Measurements from ENCODE around the gene IL27RA.

IL27RA gene

DNA sequence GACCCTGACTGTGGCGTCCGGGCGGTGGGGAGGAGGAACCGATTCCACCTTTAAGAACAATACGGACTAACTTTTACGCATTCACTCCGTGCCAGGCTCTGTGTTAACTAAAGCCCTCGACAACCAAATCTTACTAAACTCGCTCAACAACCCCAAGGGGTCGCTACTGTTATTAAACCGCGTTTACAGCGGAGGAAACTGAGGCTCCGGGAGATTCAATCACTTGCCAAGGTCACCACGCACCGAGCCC, 57.8 kb downstream of the IL27RA start:
- DNase-seq (ENCODE audit: low spot score) = no peak

DNA sequence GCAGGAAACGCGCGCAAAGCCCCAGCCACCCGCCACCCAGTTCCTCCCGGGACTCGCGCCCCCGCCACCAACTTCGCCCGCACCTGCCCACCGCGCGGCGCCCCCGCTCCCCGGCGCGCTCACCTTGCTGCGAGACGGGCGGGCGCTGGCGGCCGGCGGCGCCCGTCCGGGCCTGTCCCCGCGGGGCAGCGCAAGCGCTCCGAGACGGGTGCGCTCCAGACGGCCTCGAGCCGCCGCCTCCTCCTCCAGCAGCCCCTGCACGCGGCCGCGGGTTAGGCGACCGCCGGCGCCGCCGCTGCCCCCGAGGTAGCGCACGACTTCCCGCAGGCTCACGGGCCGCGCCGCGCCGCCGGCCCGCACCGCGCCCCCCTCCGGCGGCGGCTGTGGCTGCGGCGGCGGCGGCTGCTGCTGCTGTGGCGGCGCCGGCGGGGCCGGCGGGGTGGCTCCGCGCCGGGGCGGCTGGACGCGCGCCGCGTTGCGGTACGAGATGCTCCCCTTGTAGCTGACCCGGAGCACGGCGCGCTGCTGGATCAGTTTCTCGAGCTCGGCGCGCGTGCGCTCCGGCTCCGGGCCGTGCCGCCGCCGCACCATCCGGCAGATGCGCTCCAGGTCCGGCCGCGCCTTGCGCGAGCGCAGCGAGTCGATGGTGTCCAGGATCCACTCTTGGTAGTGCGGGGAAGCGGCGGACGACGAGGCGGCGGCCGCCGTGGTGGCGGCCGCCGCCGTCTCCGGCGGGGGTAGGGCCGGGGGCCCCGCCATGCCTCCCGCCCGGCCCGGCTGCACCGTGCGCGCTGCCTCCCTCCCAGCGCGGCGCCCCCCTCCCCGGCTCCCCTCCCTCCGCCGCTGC, 58.3 kb downstream of the IL27RA start:
- DNase-seq (ENCODE audit: low spot score) = no peak

GRCh38 chr19:14090509-14091080, 59.0 kb downstream of the IL27RA start, which contains the start of gene SAMD1:
TSS of gene SAMD1 (minus strand) at chr19:14090751.
- peak; percentile 93 for DNase-seq (ENCODE audit: low spot score)

- peak; percentile 82 for DNase-seq (ENCODE audit: low spot score)
Observed at GRCh38 chr19:14091081-14091812, 59.7 kb downstream of the IL27RA start.

- DNase-seq (ENCODE audit: low spot score) = no peak
Observed at GRCh38 chr19:14091813-14092462, 60.4 kb downstream of the IL27RA start.

GRCh38 chr19:14093117-14093823, 61.7 kb downstream of the IL27RA start:
- no peak for DNase-seq (ENCODE audit: low spot score)

DNA sequence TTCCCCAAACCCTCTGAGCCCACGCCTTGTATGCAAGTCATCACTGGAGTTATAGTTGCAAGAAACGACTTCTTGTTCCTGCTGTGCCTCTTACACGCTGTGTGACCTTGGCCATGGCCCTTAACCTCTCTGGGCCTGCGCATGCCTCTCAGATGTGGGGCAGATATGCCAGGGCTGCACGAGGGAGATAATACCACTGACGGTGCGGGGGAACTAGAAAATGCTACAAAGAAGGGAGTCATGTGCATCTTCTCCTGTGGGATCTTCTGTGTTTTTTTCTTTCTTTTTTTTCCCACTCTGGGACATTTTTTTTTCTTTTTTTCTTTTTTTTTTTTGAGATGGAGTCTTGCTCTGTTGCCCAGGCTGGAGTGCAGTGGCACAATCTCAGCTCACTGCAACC, 63.3 kb downstream of the IL27RA start:
- no peak for DNase-seq (ENCODE audit: low spot score)

GRCh38 chr19:14096272-14096992, 64.9 kb downstream of the IL27RA start:
- no peak for DNase-seq (ENCODE audit: low spot score)

GRCh38 chr19:14097532-14098151, 66.1 kb downstream of the IL27RA start:
- DNase-seq (ENCODE audit: low spot score) = no peak

GRCh38 chr19:14101003-14101545, 69.5 kb downstream of the IL27RA start:
- no peak for DNase-seq (ENCODE audit: low spot score)

GRCh38 chr19:14102102-14102696, 70.6 kb downstream of the IL27RA start:
- DNase-seq (ENCODE audit: low spot score) = no peak

DNA sequence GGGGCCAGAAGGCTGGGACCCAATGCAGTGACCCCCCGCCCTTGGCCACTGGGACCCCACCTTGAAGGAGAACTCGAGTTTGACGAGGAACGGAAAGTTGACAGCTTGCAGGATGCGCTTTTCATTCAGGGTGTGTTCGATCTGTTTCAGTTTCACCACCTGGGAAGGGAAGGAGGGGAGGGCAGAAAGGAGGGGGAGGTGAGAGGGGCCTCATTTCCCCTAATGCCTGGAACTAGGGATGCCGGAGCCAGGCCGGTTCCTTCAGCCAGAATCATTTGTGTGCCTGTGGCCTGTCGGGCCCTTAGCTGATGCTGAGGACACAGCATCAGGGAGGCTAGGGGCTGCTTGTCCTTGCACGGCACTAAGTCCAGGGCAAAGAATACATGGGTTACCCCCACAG, 71.2 kb downstream of the IL27RA start:
- DNase-seq (ENCODE audit: low spot score) = no peak

All from left forelimb (tissue), 1 donor.